ENCODE data around the gene SYT7.
A peak's percentile ranks its signal among the peaks of the same experiment; 100 is the strongest.

Gene SYT7

DNA sequence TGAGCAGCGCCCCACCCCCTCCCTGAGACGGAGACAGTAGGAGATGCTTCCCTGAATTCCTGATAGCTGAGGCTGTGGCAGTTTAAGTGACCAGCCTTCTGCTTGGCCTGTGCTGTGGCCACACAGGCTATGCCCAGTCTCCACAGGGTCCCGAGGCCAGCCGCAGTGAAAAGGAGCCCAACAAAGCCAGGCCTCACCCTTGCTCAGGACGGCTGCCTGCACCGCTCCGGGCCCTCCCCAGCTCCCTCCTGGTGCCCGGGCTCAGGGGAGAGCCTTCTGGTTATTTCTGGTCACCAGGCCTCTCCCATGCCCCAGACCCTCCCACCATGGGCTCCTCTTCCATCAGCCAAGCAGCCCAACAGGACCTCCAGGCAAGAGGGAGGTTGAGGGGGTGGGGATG lies 43.5 kb downstream of the SYT7 start:
- DNase-seq (ENCODE audit: insufficient read length) = no peak
- no peak for FAIRE-seq
- TF ChIP-seq TAF1 (IDR thresholded peaks at IDR 0.05; ENCODE audit: borderline replicate concordance, low read depth, low read length) = no peak
- no peak for TF ChIP-seq POLR2A (IDR thresholded peaks at IDR 0.05; ENCODE audit: low read depth, low read length)
- no peak for TF ChIP-seq POLR2AphosphoS5 (IDR thresholded peaks at IDR 0.05; ENCODE audit: low read depth, low read length)

DNA sequence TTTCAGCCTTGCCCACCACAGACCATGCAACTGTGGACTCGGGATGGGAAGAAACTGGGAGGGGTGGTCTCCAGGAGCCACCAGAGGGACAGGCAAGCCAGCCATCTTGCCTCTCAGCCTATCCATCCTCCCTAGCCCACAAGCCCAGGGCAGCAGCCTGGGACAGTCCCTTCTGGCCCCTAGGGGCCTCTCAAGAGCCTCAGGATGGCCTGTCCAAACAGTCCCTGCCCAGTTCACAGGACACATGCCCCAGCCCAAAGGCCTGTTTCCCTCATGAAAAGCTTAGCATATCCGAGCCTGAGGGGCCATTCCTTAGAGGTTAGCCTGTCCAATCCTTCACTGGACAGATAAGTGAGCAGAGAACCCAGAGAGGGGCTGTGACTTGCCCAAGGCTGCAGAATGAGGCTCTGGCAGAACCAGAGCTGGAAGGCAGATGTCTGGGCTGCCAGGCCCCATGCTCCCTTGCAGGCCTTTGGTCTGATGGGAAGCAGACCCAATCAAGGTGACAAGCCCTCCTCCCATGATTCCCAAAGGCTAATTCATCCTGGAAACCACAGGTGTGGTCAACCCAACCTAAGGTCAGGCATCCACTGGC lies 44.1 kb downstream of the SYT7 start:
- no peak for TF ChIP-seq POLR2AphosphoS5 (IDR thresholded peaks at IDR 0.05; ENCODE audit: low read depth, low read length)
- TF ChIP-seq POLR2A (IDR thresholded peaks at IDR 0.05; ENCODE audit: low read depth, low read length) = no peak
- no peak for TF ChIP-seq TAF1 (IDR thresholded peaks at IDR 0.05; ENCODE audit: borderline replicate concordance, low read depth, low read length)
- FAIRE-seq (no peak), DNase-seq (ENCODE audit: insufficient read length) (no peak)

DNA sequence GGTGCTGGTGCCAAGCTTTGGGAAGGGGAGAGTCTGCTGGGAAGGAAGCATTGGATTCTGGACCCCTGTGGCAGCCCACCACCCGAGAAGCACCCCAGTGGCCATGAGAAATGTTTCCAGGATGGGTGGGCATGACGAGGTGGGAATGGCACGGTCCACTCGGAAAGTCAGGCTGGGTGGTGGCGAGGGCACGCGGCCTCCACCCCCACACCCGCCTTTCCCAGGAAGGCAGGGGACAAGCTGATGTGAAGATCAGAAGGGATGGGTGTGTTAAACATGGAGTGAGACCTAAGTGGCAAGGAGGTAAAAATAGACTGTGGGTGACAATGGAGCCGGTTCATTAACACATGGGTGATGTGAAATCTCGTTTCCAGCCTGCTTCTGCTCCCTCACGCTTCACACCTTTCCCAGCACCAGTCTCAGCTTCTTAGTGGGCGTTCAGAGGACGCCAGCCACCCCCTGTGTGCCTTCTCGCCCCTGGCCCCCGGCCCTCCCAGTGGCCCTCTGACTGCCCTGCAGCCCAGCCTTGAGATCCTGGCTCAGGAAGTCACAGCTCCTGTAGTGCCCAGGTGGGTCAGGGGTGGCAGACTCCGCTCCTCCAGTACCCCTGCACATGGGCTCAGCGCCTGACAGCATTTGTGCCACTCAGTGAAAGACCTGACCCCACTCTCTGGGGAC lies 44.7 kb downstream of the SYT7 start:
- no peak for DNase-seq (ENCODE audit: insufficient read length)
- no peak for FAIRE-seq
- TF ChIP-seq POLR2AphosphoS5 (IDR thresholded peaks at IDR 0.05; ENCODE audit: low read depth, low read length) = no peak
- no peak for TF ChIP-seq TAF1 (IDR thresholded peaks at IDR 0.05; ENCODE audit: borderline replicate concordance, low read depth, low read length)
- no peak for TF ChIP-seq POLR2A (IDR thresholded peaks at IDR 0.05; ENCODE audit: low read depth, low read length)

- DNase-seq (ENCODE audit: insufficient read length) = no peak
- FAIRE-seq = no peak
- TF ChIP-seq POLR2AphosphoS5 (IDR thresholded peaks at IDR 0.05; ENCODE audit: low read depth, low read length) (no peak), TAF1 (IDR thresholded peaks at IDR 0.05; ENCODE audit: borderline replicate concordance, low read depth, low read length) (no peak), POLR2A (IDR thresholded peaks at IDR 0.05; ENCODE audit: low read depth, low read length) (no peak)
Measured at GRCh38 chr11:61534933-61535839, 45.7 kb downstream of the SYT7 start.

- DNase-seq (ENCODE audit: insufficient read length) (no peak), FAIRE-seq (no peak)
- TF ChIP-seq POLR2A (IDR thresholded peaks at IDR 0.05; ENCODE audit: low read depth, low read length) = no peak
- no peak for TF ChIP-seq POLR2AphosphoS5 (IDR thresholded peaks at IDR 0.05; ENCODE audit: low read depth, low read length)
- no peak for TF ChIP-seq TAF1 (IDR thresholded peaks at IDR 0.05; ENCODE audit: borderline replicate concordance, low read depth, low read length)
Measured at GRCh38 chr11:61534025-61534932, 46.6 kb downstream of the SYT7 start.

- DNase-seq (ENCODE audit: insufficient read length) (no peak), FAIRE-seq (no peak)
- TF ChIP-seq POLR2A (IDR thresholded peaks at IDR 0.05; ENCODE audit: low read depth, low read length) (no peak), TAF1 (IDR thresholded peaks at IDR 0.05; ENCODE audit: borderline replicate concordance, low read depth, low read length) (no peak), POLR2AphosphoS5 (IDR thresholded peaks at IDR 0.05; ENCODE audit: low read depth, low read length) (no peak)
Measured at GRCh38 chr11:61533401-61533800, 47.5 kb downstream of the SYT7 start.

GRCh38 chr11:61533039-61533375 lies 47.9 kb downstream of the SYT7 start:
- FAIRE-seq (no peak), DNase-seq (ENCODE audit: insufficient read length) (no peak)
- TF ChIP-seq POLR2AphosphoS5 (IDR thresholded peaks at IDR 0.05; ENCODE audit: low read depth, low read length) (no peak), TAF1 (IDR thresholded peaks at IDR 0.05; ENCODE audit: borderline replicate concordance, low read depth, low read length) (no peak), POLR2A (IDR thresholded peaks at IDR 0.05; ENCODE audit: low read depth, low read length) (no peak)

- DNase-seq (ENCODE audit: insufficient read length) (peak; percentile 73), FAIRE-seq (peak; percentile 91)
- TF ChIP-seq POLR2AphosphoS5 (IDR thresholded peaks at IDR 0.05; ENCODE audit: low read depth, low read length) = no peak
- TF ChIP-seq POLR2A (IDR thresholded peaks at IDR 0.05; ENCODE audit: low read depth, low read length) = no peak
- TF ChIP-seq TAF1 (IDR thresholded peaks at IDR 0.05; ENCODE audit: borderline replicate concordance, low read depth, low read length) = no peak
Measured at GRCh38 chr11:61532134-61533038, 48.5 kb downstream of the SYT7 start.

GRCh38 chr11:61531044-61531443 lies 49.8 kb downstream of the SYT7 start:
- TF ChIP-seq POLR2AphosphoS5 (IDR thresholded peaks at IDR 0.05; ENCODE audit: low read depth, low read length) (no peak), POLR2A (IDR thresholded peaks at IDR 0.05; ENCODE audit: low read depth, low read length) (no peak), TAF1 (IDR thresholded peaks at IDR 0.05; ENCODE audit: borderline replicate concordance, low read depth, low read length) (no peak)
- DNase-seq (ENCODE audit: insufficient read length) (no peak), FAIRE-seq (no peak)

All from GM12892 (cell line).